Spleen (tissue), 11 donors: ENCODE results near the gene TMEM222. TPM values are rescaled to one million over a fixed set of nuclear protein-coding genes. Genes with fewer than 3 reads are reported as not detected.
A peak's percentile ranks its signal among the peaks of the same experiment; 100 is the strongest.

Source experiments
- DNase-seq: peaks from one replicate; pipeline ENCODE4 v3.0.0-alpha.2; 2020
- H3K27ac ChIP-seq, 8 donors: fragments of 200-600 bp; sonication (generic) in 7 of 8; 1 replicate in 4 of 8; 2 replicates in 4 of 8; pipeline versions ENCODE4 v1.5.0 to v1.8.0; 2016 to 2021; ENCODE audit warnings: inconsistent platforms in 4 of 8, mild to moderate bottlenecking in 4 of 8, moderate library complexity in 1 of 8
- H3K27me3 ChIP-seq, 7 donors: fragments of 200-600 bp; sonication (generic) in 6 of 7; replicated peaks in 1 of 7; 1 replicate in 4 of 7; 2 replicates in 3 of 7; pipeline versions ENCODE4 v1.5.0 to v1.8.0; 2016 to 2021; ENCODE audit warnings: inconsistent platforms in 3 of 7, mild to moderate bottlenecking in 1 of 7
- H3K36me3 ChIP-seq, 6 donors: fragments of 200-600 bp; sonication (generic) in 5 of 6; 1 replicate in 4 of 6; 2 replicates in 2 of 6; pipeline versions ENCODE4 v1.5.0 to v1.8.0; 2016 to 2021; ENCODE audit warnings: inconsistent platforms in 2 of 6
- H3K4me1 ChIP-seq, 6 donors: fragments of 200-600 bp; sonication (generic) in 5 of 6; 1 replicate in 3 of 6; 2 replicates in 3 of 6; pipeline versions ENCODE4 v1.5.0 to v1.8.0; 2016 to 2021; ENCODE audit warnings: inconsistent platforms in 3 of 6
- H3K4me3 ChIP-seq, 8 donors: fragments of 200-600 bp; sonication (generic) in 7 of 8; 1 replicate in 4 of 8; 2 replicates in 4 of 8; pipeline versions ENCODE4 v1.5.0 to v1.8.0; 2016 to 2021; ENCODE audit warnings: inconsistent platforms in 4 of 8, mild to moderate bottlenecking in 4 of 8, moderate library complexity in 2 of 8
- H3K9me3 ChIP-seq, 8 donors: fragments of 200-600 bp; sonication (generic) in 7 of 8; 1 replicate in 4 of 8; 2 replicates in 4 of 8; pipeline versions ENCODE4 v1.5.0 to v1.8.0; 2016 to 2021; ENCODE audit warnings: inconsistent platforms in 4 of 8
- CTCF ChIP-seq, 11 experiments: fragments of 200-600 bp in 7 of 11; fragments of 450-650 bp in 4 of 11; sonication (generic) in 4 of 11; IDR thresholded peaks in 8 of 11; conservative IDR thresholded peaks in 3 of 11; 1 replicate in 7 of 11; 2 replicates in 4 of 11; pipeline versions ENCODE4 v1.4.0 to v1.8.0; 2016 to 2021; ENCODE audit warnings: antibody characterized with exemption in 11 of 11, inconsistent platforms in 4 of 11, mild to moderate bottlenecking in 1 of 11
- POLR2A ChIP-seq, 3 donors: fragments of 450-650 bp; IDR thresholded peaks; one replicate each; pipeline ENCODE4 v1.5.1; 2017; ENCODE audit warnings: antibody characterized with exemption in 3 of 3, mild to moderate bottlenecking in 1 of 3
- POLR2AphosphoS5 ChIP-seq, 3 donors: sonication (generic); formaldehyde crosslinking; IDR thresholded peaks; one replicate each; pipeline ENCODE4 v1.5.1; 2017; ENCODE audit warnings: antibody characterized with exemption in 3 of 3
- WGBS, 5 donors: extraction: QIAGEN DNeasy Blood & Tissue Kit in 3 of 5; methylation state at CpG; one replicate each; pipeline versions ENCODE4 v1.1.5 to v1.1.7; 2013 to 2018; 5-methylcytosine and 5-hydroxymethylcytosine counted together
- intact Hi-C: fragments of 100-400 bp; cut with DNase I; formaldehyde crosslinking; loops from one replicate; pipeline ENCODE4 v1.15.0; 2023; ENCODE audit warnings: low total_unique reads
- polyA plus RNA-seq, 3 donors: library from polyadenylated mRNA; stranded (reverse); fragments of 200-250 nt; gene quantifications; one replicate each; pipeline ENCODE4 v1.2.1, GENCODE V29; 2013
- total RNA-seq, 7 donors: library from RNA; depleted of rRNA in 3 of 7; stranded (reverse); fragments of >200 nt in 3 of 7; fragmentation: NEBNext Ultra II Directional in 4 of 7; extraction: Animal tissue kit (Norgen Biotek cat#: 25700) in 4 of 7; gene quantifications; one replicate each; pipeline versions ENCODE4 v1.1.0 to v1.2.1, GENCODE V29; 2016 to 2021
- donor health status: healthy with polysubstance abuse.
- donor health status: DM: no; HTN: no; CAD: no; lungs with moderate emphysema.
- donor health status: DM: no; HTN: no; CAD: no.
- donor health status: Bipolar disorder and iron deficiency.
- donor health status: healthy.
- donor health status: DM: no; HTN: no; CAD: no.
- donor health status: DM: yes; HTN: yes; CAD: no.

Gene TMEM222
- total and polyA plus RNA-seq, 10 donors = 25.4 to 38.9 (median 31.8) TPM

DNA sequence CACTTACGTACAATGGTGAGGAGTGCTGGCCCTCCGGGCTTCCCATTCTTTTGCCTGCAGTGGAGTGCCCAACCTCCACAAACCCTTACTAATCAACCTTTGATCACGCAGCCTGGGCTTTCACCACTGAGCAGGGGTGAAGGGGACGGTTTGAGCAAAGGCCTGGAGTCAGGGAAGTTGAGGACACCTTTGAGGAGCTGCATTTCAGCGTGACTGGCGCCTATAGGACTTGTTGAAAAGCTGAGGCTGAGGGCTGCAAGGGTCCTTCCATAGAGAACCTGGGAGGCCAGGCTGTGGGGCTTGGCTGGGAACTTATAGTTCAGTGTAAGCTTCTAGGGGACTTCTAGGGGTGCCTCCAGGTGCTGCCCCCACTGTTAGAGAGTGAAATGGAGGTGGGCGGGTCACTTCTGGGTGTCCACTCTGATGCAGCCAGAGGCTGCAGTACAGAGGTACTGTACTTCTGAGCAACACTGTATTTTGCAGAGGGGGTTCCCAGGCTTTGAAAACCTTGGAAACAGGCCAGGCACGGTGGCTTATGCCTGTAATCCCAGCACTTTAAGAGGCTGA lies 29.7 kb downstream of the TMEM222 start:
- no peak for TF ChIP-seq POLR2A (IDR thresholded peaks at IDR 0.05)
- TF ChIP-seq CTCF (IDR thresholded peaks at IDR 0.05 in 8 of 11, conservative IDR thresholded peaks at IDR 0.05 in 3 of 11) = no peak
- no peak for TF ChIP-seq POLR2AphosphoS5 (IDR thresholded peaks at IDR 0.05)
- peaks cover 0 to 23% (median 0%) of the 10 kb centered on the region in 7 donors for H3K27me3 ChIP-seq
- WGBS, 5 donors = 75 to 95% (median 81%) methylated on average over 8 of the region's 8 CpGs
- DNase-seq = no peak
- no peak overlapping the region for H3K27ac ChIP-seq
- intact Hi-C loops = no loop called here
- H3K4me3 ChIP-seq = peak overlapping the region in 1 of 8 donors; percentile 11
- H3K4me1 ChIP-seq = peaks cover 2 to 63% (median 35%) of the 10 kb centered on the region in 6 donors
- no peaks in the 10 kb centered on the region for H3K9me3 ChIP-seq
- peaks cover 0 to 96% (median 43%) of the 10 kb centered on the region in 6 donors for H3K36me3 ChIP-seq

DNA sequence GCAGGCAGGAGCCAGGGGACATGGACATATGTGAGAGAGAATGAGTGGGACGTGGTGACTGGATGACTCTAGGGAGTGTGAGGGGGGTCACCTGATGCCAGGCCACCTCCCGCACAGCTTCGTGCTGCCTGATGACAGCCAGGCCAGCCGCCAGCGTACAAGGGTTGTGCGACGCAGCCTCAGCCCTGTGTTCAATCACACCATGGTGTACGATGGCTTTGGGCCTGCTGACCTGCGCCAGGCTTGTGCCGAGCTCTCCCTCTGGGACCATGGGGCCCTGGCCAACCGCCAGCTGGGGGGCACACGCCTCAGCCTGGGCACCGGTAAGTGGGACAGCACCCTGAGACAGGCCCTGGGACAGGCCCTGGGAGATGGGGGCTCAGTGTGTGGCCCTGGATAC lies 31.2 kb downstream of the TMEM222 start:
- Histone ChIP-seq H3K27me3 (peaks cover 0 to 23% (median 0%) of the 10 kb centered on the region in 7 donors), H3K36me3 (peaks cover 0 to 97% (median 35%) of the 10 kb centered on the region in 6 donors), H3K4me3 (no peak overlapping the region), H3K4me1 (peaks cover 15 to 64% (median 44%) of the 10 kb centered on the region in 6 donors), H3K9me3 (no peaks in the 10 kb centered on the region), H3K27ac (peak overlapping the region in 1 of 8 donors; percentile 30)
- no peak for DNase-seq
- intact Hi-C loops = no loop called here
- no peak for TF ChIP-seq CTCF (IDR thresholded peaks at IDR 0.05 in 8 of 11, conservative IDR thresholded peaks at IDR 0.05 in 3 of 11)
- peak in 2 of 3 donors; percentile 42 to 68 for TF ChIP-seq POLR2AphosphoS5 (IDR thresholded peaks at IDR 0.05)
- 91 to 96% (median 96%) methylated on average over 8 to 13 of the region's 13 CpGs for WGBS, 5 donors

GRCh38 chr1:27353629-27354028 lies 31.7 kb downstream of the TMEM222 start:
- peaks cover 15 to 62% (median 43%) of the 10 kb centered on the region in 6 donors for H3K4me1 ChIP-seq
- WGBS, 5 donors = 81 to 100% (median 95%) methylated on average over 3 of the region's 3 CpGs
- intact Hi-C loops = no loop called here
- peaks cover 0 to 23% (median 0%) of the 10 kb centered on the region in 7 donors for H3K27me3 ChIP-seq
- H3K36me3 ChIP-seq = peaks cover 0 to 100% (median 35%) of the 10 kb centered on the region in 6 donors
- H3K4me3 ChIP-seq = no peak overlapping the region
- H3K9me3 ChIP-seq = no peaks in the 10 kb centered on the region
- H3K27ac ChIP-seq = peak overlapping the region in 1 of 8 donors; percentile 30
- no peak for TF ChIP-seq POLR2AphosphoS5 (IDR thresholded peaks at IDR 0.05)
- no peak for TF ChIP-seq CTCF (IDR thresholded peaks at IDR 0.05 in 8 of 11, conservative IDR thresholded peaks at IDR 0.05 in 3 of 11)
- no peak for TF ChIP-seq POLR2A (IDR thresholded peaks at IDR 0.05)
- no peak for DNase-seq

DNA sequence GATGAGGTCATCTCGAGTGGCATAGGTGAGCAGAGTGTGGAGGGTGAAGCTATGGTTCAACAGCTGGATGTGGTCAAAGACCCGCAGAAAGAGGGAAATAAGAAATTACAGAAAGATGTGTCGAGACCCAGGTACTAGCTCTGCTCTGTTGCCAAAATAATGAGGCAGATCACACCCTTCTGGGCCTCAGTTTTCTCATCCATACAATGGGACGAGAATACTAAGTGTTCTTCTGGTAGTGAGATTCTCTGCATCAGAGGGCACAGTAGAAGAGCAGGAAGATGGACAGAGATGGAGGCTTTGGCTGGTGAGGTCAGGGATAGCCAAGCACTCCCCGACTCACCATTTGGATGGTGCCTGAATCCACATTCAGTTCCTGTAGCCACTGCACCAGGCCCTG lies 33.7 kb downstream of the TMEM222 start:
- no peaks in the 10 kb centered on the region for H3K9me3 ChIP-seq
- TF ChIP-seq POLR2AphosphoS5 (IDR thresholded peaks at IDR 0.05) (no peak), POLR2A (IDR thresholded peaks at IDR 0.05) (no peak), CTCF (IDR thresholded peaks at IDR 0.05 in 8 of 11, conservative IDR thresholded peaks at IDR 0.05 in 3 of 11) (no peak)
- intact Hi-C loops = loop anchor here (5.0 kb wide), 1 partner anchor 37 kb away; the partner anchor contains the start of gene GPR3
- peaks cover 0 to 5% (median 0%) of the 10 kb centered on the region in 7 donors for H3K27me3 ChIP-seq
- peaks cover 0 to 99% (median 34%) of the 10 kb centered on the region in 6 donors for H3K36me3 ChIP-seq
- H3K27ac ChIP-seq = peak overlapping the region in 1 of 8 donors; percentile 69
- WGBS, 5 donors = 70 to 84% (median 76%) methylated on average over 5 of the region's 5 CpGs
- no peak for DNase-seq
- H3K4me1 ChIP-seq = peaks cover 21 to 61% (median 38%) of the 10 kb centered on the region in 6 donors
- no peak overlapping the region for H3K4me3 ChIP-seq
